ENCODE data around the gene ZDHHC21.
"Not testable (repeated sequence)": the region's sequence is repeated elsewhere in the genome, so short reads cannot be mapped to it uniquely, and the experiment has no call there.

The ZDHHC21 gene

DNA sequence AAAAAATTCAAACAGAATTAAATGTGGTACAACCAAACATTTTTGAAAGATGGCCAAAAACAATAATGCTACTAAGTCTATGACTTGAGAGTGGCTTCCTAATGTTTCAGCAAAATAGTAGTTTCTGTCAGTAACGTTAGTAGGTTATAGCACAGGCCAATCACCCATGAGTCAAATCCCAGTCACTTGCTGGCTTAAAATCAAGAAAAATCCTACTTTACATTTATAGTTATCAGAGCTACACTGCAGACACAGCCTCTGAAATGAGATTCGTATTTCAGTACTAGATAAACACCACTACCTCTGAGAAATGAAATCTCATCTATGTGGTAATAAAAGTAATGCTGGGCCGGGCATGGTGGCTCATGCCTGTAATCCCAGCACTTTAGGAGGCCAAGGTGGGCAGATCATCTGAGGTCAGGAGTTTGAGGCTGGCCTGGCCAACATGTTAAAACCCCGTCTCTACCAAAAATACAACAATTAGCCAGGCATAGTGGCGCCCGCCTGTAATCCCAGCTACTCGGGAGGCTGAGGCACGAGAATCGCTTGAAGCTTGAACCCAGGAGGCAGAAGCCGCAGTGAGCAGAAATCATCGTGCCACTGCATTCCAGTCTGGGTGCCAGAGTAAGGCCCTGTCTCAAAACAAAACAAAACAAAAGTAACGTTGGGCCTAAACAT is 6.1 kb downstream of the ZDHHC21 start:
- Histone ChIP-seq H3K27me3 (ENCODE audit: insufficient read depth, poor library complexity, severe bottlenecking) (no peaks in the 10 kb centered on the region), H3K36me3 (ENCODE audit: low read depth) (peaks cover 23% of the 10 kb centered on the region), H3K9me3 (ENCODE audit: severe bottlenecking) (no peaks in the 10 kb centered on the region), H3K27ac (ENCODE audit: poor library complexity, severe bottlenecking) (peak overlapping the region; percentile 30), H3K4me1 (ENCODE audit: insufficient read depth, poor library complexity, severe bottlenecking) (peaks cover 18% of the 10 kb centered on the region), H3K4me3 (ENCODE audit: severe bottlenecking) (no peak overlapping the region)
- TF ChIP-seq, protein P1, sequence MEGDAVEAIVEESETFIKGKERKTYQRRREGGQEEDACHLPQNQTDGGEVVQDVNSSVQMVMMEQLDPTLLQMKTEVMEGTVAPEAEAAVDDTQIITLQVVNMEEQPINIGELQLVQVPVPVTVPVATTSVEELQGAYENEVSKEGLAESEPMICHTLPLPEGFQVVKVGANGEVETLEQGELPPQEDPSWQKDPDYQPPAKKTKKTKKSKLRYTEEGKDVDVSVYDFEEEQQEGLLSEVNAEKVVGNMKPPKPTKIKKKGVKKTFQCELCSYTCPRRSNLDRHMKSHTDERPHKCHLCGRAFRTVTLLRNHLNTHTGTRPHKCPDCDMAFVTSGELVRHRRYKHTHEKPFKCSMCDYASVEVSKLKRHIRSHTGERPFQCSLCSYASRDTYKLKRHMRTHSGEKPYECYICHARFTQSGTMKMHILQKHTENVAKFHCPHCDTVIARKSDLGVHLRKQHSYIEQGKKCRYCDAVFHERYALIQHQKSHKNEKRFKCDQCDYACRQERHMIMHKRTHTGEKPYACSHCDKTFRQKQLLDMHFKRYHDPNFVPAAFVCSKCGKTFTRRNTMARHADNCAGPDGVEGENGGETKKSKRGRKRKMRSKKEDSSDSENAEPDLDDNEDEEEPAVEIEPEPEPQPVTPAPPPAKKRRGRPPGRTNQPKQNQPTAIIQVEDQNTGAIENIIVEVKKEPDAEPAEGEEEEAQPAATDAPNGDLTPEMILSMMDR (IDR thresholded peaks at IDR 0.05; ENCODE audit: poor library complexity, severe bottlenecking) = no peak
- no peak for DNase-seq (ENCODE audit: low spot score)
- peak; percentile 84 for ATAC-seq (ENCODE audit: low read depth)

DNA sequence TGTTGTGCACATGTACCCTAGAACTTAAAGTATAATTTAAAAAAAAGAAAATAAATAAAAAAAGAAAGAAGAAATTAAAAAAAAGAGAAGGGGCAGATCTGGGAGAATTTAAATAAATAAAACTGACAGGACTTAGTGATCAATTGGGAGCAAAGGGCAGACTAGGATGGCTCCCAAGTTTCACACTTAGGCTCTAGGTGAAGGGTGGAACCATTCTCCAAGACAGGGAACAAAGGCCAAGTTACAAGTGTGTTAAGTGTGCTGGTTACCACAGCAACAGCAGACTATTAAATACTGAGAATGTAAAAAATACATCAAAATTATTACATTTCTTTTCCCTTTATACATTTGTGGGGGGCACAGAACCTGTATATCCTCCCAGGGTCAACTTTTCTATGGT is 7.1 kb downstream of the ZDHHC21 start:
- Histone ChIP-seq H3K4me1 (ENCODE audit: insufficient read depth, poor library complexity, severe bottlenecking) (peaks cover 8% of the 10 kb centered on the region), H3K9me3 (ENCODE audit: severe bottlenecking) (no peaks in the 10 kb centered on the region), H3K27me3 (ENCODE audit: insufficient read depth, poor library complexity, severe bottlenecking) (no peaks in the 10 kb centered on the region), H3K36me3 (ENCODE audit: low read depth) (peaks cover 23% of the 10 kb centered on the region), H3K4me3 (ENCODE audit: severe bottlenecking) (no peak overlapping the region), H3K27ac (ENCODE audit: poor library complexity, severe bottlenecking) (no peak overlapping the region)
- ATAC-seq (ENCODE audit: low read depth) = no peak
- no peak for DNase-seq (ENCODE audit: low spot score)
- TF ChIP-seq, protein P1 (IDR thresholded peaks at IDR 0.05; ENCODE audit: poor library complexity, severe bottlenecking) = no peak

DNA sequence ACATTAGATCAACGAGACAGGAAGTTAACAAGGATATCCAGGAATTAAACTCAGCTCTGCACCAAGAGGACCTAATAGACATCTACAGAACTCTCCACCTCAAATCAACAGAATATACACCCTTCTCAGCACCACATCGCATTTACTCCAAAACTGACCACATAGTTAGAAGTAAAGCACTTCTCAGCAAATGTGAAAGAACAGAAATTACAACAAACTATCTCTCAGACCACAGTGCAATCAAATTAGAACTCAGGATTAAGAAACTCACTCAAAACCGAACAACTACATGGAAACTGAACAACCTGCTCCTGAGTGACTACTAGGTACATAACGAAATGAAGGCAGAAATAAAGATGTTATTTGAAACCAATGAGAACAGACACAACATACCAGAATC is 10.6 kb downstream of the ZDHHC21 start:
- not testable (repeated sequence) for ATAC-seq (ENCODE audit: low read depth)

DNA sequence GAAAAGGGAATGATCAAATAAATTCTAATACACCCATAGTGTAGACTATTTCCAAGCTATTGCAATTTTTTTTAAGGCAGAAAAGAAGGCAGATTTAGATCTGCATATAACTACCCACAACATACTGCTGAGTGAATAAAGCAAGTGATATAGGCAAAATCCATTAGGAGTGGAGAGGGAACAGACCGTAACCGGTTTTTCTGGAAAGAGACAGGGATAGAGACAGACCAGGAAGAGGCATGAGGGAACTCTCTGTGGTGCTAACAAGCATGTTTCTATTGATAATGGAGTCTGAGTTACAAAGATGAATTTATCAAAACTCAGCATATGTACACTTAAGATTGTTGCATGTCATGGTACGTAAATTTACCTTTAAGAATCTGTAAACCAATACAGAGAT is 14.5 kb downstream of the ZDHHC21 start:
- Histone ChIP-seq H3K36me3 (ENCODE audit: low read depth) (0 out of 2 replicates have a peak, but pooled peaks cover 3% of the 10 kb centered on the region), H3K4me1 (ENCODE audit: insufficient read depth, poor library complexity, severe bottlenecking) (no peaks in the 10 kb centered on the region), H3K27ac (ENCODE audit: poor library complexity, severe bottlenecking) (no peak overlapping the region), H3K27me3 (ENCODE audit: insufficient read depth, poor library complexity, severe bottlenecking) (no peaks in the 10 kb centered on the region), H3K4me3 (ENCODE audit: severe bottlenecking) (no peak overlapping the region), H3K9me3 (ENCODE audit: severe bottlenecking) (no peaks in the 10 kb centered on the region)
- TF ChIP-seq, protein P1 (IDR thresholded peaks at IDR 0.05; ENCODE audit: poor library complexity, severe bottlenecking) = no peak
- ATAC-seq (ENCODE audit: low read depth) = no peak
- DNase-seq (ENCODE audit: low spot score) = no peak

More for the DNA sequence above, 10.6 kb downstream of the ZDHHC21 start:
- H3K4me1 ChIP-seq (ENCODE audit: insufficient read depth, poor library complexity, severe bottlenecking); H3K4me3 ChIP-seq (ENCODE audit: severe bottlenecking); H3K27me3 ChIP-seq (ENCODE audit: insufficient read depth, poor library complexity, severe bottlenecking); H3K9me3 ChIP-seq (ENCODE audit: severe bottlenecking); H3K27ac ChIP-seq (ENCODE audit: poor library complexity, severe bottlenecking); DNase-seq (ENCODE audit: low spot score): not testable (repeated sequence)
- H3K36me3 ChIP-seq (ENCODE audit: low read depth) = peaks cover 10% of the 10 kb centered on the region

DNA sequence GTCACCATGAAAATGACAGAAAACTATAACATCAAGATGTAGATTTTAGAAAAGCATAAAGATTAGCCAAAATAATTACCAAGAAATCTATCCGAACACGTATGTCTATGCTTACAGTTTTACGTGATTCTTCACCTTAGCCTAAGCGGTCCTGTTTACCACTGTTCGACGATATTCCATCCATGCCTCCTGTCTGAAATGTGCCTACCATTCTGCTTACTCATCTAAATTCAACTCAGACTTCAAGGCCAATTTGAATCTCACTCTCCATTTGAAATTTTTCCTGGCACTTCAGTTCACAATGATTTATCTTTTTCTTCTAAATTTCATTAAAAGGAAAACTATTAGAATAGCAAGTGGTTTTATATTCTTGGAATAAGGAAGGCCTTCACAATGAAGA is 15.4 kb downstream of the ZDHHC21 start:
- ATAC-seq (ENCODE audit: low read depth) = no peak
- no peaks in the 10 kb centered on the region for H3K9me3 ChIP-seq (ENCODE audit: severe bottlenecking)
- H3K4me3 ChIP-seq (ENCODE audit: severe bottlenecking) = no peak overlapping the region
- TF ChIP-seq, protein P1 (IDR thresholded peaks at IDR 0.05; ENCODE audit: poor library complexity, severe bottlenecking) = no peak
- no peak for DNase-seq (ENCODE audit: low spot score)
- H3K27ac ChIP-seq (ENCODE audit: poor library complexity, severe bottlenecking) = no peak overlapping the region
- H3K36me3 ChIP-seq (ENCODE audit: low read depth) = 0 out of 2 replicates have a peak, but pooled peaks cover 3% of the 10 kb centered on the region
- H3K27me3 ChIP-seq (ENCODE audit: insufficient read depth, poor library complexity, severe bottlenecking) = no peaks in the 10 kb centered on the region
- no peaks in the 10 kb centered on the region for H3K4me1 ChIP-seq (ENCODE audit: insufficient read depth, poor library complexity, severe bottlenecking)
